Right lobe of liver (tissue), 4 donors: Measurements from ENCODE around the gene OSM.

Experiments
- POLR2A ChIP-seq: fragments of 450-650 bp; IDR thresholded peaks from one replicate; pipeline ENCODE4 v1.6.1; 2017; ENCODE audit warnings: antibody characterized with exemption, mild to moderate bottlenecking
- TF ChIP-seq, protein P1 (sequence below), 4 donors: fragments of 200-600 bp in 3 of 4; fragments of 450-650 bp in 1 of 4; IDR thresholded peaks; one replicate each; pipeline versions ENCODE4 v1.5.1 to v1.8.0; 2016 to 2022; ENCODE audit warnings: antibody characterized with exemption in 4 of 4, mild to moderate bottlenecking in 2 of 4
- donor health status: DM: no; HTN: no; CAD: no.
- donor health status: DM: no; HTN: no; CAD: no.
- donor health status: DM: no; HTN: yes; CAD: no.

DNA sequence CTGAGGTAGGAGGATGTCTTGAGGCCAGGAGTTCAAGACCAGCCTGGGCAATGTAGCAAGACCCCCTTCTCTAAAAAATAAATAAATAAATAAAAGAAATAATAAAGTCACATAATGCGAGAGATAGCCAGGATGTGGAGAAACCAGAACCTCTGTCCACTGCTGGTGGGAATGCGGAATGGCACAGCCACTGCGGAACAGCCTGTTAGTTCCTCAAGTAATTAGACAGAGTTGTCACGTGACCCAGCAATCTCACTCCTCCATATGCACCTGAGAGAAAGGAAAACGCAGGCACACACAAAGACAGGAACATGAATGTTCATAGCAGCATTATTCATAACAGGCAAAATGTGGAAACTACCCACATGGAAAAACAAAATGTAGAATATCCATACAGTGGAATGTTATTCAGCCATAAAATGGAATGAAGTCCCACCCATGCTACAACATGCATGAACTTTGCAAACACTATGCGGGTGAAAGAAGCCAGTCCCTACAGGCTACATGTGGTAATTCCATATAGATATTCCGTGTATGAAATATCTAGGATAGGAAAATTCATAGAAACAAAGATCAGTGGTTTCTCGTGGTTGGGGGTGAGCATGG lies 47.5 kb downstream of the OSM start:
- TF ChIP-seq, protein P1, sequence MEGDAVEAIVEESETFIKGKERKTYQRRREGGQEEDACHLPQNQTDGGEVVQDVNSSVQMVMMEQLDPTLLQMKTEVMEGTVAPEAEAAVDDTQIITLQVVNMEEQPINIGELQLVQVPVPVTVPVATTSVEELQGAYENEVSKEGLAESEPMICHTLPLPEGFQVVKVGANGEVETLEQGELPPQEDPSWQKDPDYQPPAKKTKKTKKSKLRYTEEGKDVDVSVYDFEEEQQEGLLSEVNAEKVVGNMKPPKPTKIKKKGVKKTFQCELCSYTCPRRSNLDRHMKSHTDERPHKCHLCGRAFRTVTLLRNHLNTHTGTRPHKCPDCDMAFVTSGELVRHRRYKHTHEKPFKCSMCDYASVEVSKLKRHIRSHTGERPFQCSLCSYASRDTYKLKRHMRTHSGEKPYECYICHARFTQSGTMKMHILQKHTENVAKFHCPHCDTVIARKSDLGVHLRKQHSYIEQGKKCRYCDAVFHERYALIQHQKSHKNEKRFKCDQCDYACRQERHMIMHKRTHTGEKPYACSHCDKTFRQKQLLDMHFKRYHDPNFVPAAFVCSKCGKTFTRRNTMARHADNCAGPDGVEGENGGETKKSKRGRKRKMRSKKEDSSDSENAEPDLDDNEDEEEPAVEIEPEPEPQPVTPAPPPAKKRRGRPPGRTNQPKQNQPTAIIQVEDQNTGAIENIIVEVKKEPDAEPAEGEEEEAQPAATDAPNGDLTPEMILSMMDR (IDR thresholded peaks at IDR 0.05), result no peak
- TF ChIP-seq POLR2A, result no peak
